HepG2 (cell line): ENCODE data around the gene RBM14. TPM values are rescaled to one million over a fixed set of nuclear protein-coding genes. Genes with fewer than 3 reads are reported as not detected.

Experiments used
- EEA1 ChIP-seq: sonication (generic); formaldehyde crosslinking; IDR thresholded peaks from 2 replicates; pipeline ENCODE4 v1.5.1; 2020; ENCODE audit warnings: mild to moderate bottlenecking, missing genetic modification reagents, borderline replicate concordance
- HCFC1 ChIP-seq: fragments of 150-350 bp; IDR thresholded peaks from 2 replicates; pipeline ENCODE4 v1.6.1; 2014; ENCODE audit warnings: low read depth, low read length
- HOXA3 ChIP-seq: sonication (generic); formaldehyde crosslinking; IDR thresholded peaks from 2 replicates; pipeline ENCODE4 v1.5.0; 2020; ENCODE audit warnings: missing genetic modification reagents
- KDM5A ChIP-seq: fragments of 200-600 bp; sonication (generic); IDR thresholded peaks from 2 replicates; pipeline ENCODE4 v1.7.0; 2018; ENCODE audit warnings: antibody characterized with exemption, mild to moderate bottlenecking, low read length, borderline replicate concordance
- LBX2 ChIP-seq: sonication (generic); formaldehyde crosslinking; IDR thresholded peaks from 2 replicates; pipeline ENCODE4 v1.5.0; 2020; ENCODE audit warnings: missing genetic modification reagents, mild to moderate bottlenecking, borderline replicate concordance
- MYNN ChIP-seq: sonication (generic); formaldehyde crosslinking; IDR thresholded peaks from 2 replicates; pipeline ENCODE4 v1.4.0; 2020; ENCODE audit warnings: mild to moderate bottlenecking, low read depth, missing genetic modification reagents
- RAD21 ChIP-seq: fragments of 450-650 bp; formaldehyde crosslinking; IDR thresholded peaks from 2 replicates; pipeline ENCODE4 v1.5.0; 2020; ENCODE audit warnings: mild to moderate bottlenecking
- SNAI1 ChIP-seq: sonication (generic); formaldehyde crosslinking; IDR thresholded peaks from 2 replicates; pipeline ENCODE4 v1.5.0; 2020; ENCODE audit warnings: mild to moderate bottlenecking, missing genetic modification reagents, borderline replicate concordance
- TCF12 ChIP-seq, 2 experiments: fragments of 450-650 bp in 1 of 2; sonication (generic) in 1 of 2; formaldehyde crosslinking in 1 of 2; IDR thresholded peaks; 2 replicates each; pipeline versions ENCODE4 v1.6.1 to v1.8.0; 2017 to 2022; ENCODE audit warnings: antibody characterized with exemption in 1 of 2, mild to moderate bottlenecking in 1 of 2, missing genetic modification reagents in 1 of 2, moderate library complexity in 1 of 2
- TFDP2 ChIP-seq: sonication (generic); formaldehyde crosslinking; IDR thresholded peaks from 2 replicates; pipeline ENCODE4 v1.4.0; 2020; ENCODE audit warnings: missing genetic modification reagents
- ZBED4 ChIP-seq: sonication (generic); formaldehyde crosslinking; IDR thresholded peaks from 2 replicates; pipeline ENCODE4 v1.4.0; 2020; ENCODE audit warnings: missing genetic modification reagents, borderline replicate concordance
- ZBTB38 ChIP-seq: sonication (generic); formaldehyde crosslinking; IDR thresholded peaks from 2 replicates; pipeline ENCODE4 v1.5.1; 2020; ENCODE audit warnings: mild to moderate bottlenecking, missing genetic modification reagents
- ZBTB8A ChIP-seq: sonication (generic); formaldehyde crosslinking; IDR thresholded peaks from 2 replicates; pipeline ENCODE4 v1.4.0; 2020; ENCODE audit warnings: mild to moderate bottlenecking, low read depth, missing genetic modification reagents, borderline replicate concordance
- ZNF234 ChIP-seq: sonication (generic); formaldehyde crosslinking; conservative IDR thresholded peaks from 2 replicates; pipeline ENCODE4 v1.5.1; 2020; ENCODE audit warnings: mild to moderate bottlenecking, missing genetic modification reagents
- ZNF292 ChIP-seq: sonication (generic); formaldehyde crosslinking; IDR thresholded peaks from 2 replicates; pipeline ENCODE4 v1.8.1; 2022; ENCODE audit warnings: mild to moderate bottlenecking, low read depth, missing genetic modification reagents, borderline replicate concordance
- ZNF331 ChIP-seq: sonication (generic); formaldehyde crosslinking; IDR thresholded peaks from 2 replicates; pipeline ENCODE4 v1.4.0; 2020; ENCODE audit warnings: missing genetic modification reagents
- ZNF34 ChIP-seq: sonication (generic); formaldehyde crosslinking; IDR thresholded peaks from 2 replicates; pipeline ENCODE4 v1.4.0; 2020; ENCODE audit warnings: mild to moderate bottlenecking, missing genetic modification reagents, borderline replicate concordance
- ZNF547 ChIP-seq: sonication (generic); formaldehyde crosslinking; IDR thresholded peaks from 2 replicates; pipeline ENCODE4 v1.5.1; 2020; ENCODE audit warnings: mild to moderate bottlenecking, missing genetic modification reagents
- ZNF740 ChIP-seq: sonication (generic); formaldehyde crosslinking; IDR thresholded peaks from 2 replicates; pipeline ENCODE4 v1.4.0; 2020; ENCODE audit warnings: missing genetic modification reagents
- polyA plus RNA-seq, 8 experiments: library from polyadenylated mRNA; depleted of rRNA in 3 of 8; stranded (reverse) in 7 of 8; unstranded in 1 of 8; fragments of >200 nt; fragmentation: Illumina TruSeq in 4 of 8; extraction: Trizol in 4 of 8; gene quantifications; 2 replicates each; pipeline versions ENCODE4 v1.2.1 to v1.2.3, GENCODE V29; 2011 to 2016; ENCODE audit warnings: low read depth in 4 of 8, missing spikeins in 1 of 8, mixed read lengths in 1 of 8; ENCODE audit not compliant: insufficient read depth in 1 of 8
- total RNA-seq, 5 experiments: library from RNA; depleted of rRNA; stranded (reverse); fragments of >200 nt; fragmentation: Illumina TruSeq; extraction: Trizol; gene quantifications; 2 replicates each; pipeline ENCODE4 v1.2.3, GENCODE V29; 2016; ENCODE audit warnings: low read depth in 1 of 5
- TF ChIP-seq, protein P1 (sequence below): sonication (generic); formaldehyde crosslinking; conservative IDR thresholded peaks from 2 replicates; pipeline ENCODE4 v1.5.0; 2020; ENCODE audit warnings: missing genetic modification reagents
- TF ChIP-seq, protein P2 (sequence below): sonication (generic); formaldehyde crosslinking; IDR thresholded peaks from 2 replicates; pipeline ENCODE4 v1.5.1; 2020; ENCODE audit warnings: missing genetic modification reagents, mild to moderate bottlenecking, borderline replicate concordance

The RBM14 gene
- total and polyA plus RNA-seq, 2 of the 13 experiments (the other 11 are each of a cell fraction or from before 2014, with no cell fraction given): 12.7 to 44.1 TPM

DNA sequence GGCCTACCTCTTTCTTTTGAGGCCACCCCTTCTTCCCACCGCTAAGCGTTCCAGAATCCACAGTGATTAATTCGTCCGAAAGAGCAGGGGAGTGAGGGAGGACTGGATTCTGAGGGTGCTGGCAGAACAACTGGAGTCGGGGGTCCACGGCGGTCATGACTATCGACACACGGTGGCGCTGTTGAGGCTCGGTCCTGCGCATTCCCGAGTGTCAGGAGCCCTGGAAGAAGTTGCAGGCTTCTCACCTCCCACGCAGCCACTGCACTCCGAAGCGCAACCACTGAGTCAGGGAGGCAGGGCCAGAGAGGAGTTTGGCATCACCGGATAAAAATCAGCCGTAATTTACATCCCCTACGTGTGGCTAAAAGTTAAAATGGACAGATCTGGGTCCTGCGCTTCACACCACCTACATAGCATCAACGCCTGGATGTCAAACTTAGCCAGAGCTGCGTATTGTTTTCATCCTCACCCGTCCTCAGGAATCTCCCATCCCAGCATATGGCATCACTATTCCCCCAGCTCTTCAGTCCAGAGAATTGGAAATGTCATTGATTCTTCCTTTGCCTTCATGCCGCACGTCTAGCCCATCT lies 37.3 kb upstream of the RBM14 start (continued):
- no peak for TF ChIP-seq ZNF234 (CRISPR knock-in tag)
- no peak for TF ChIP-seq ZNF34
- no peak for TF ChIP-seq TCF12 (IDR thresholded peaks at IDR 0.05)
- no peak for TF ChIP-seq TCF12 (CRISPR knock-in tag; IDR thresholded peaks at IDR 0.05)
- TF ChIP-seq ZNF740: no peak
- TF ChIP-seq ZNF292: 0 out of 2 replicates have a peak, but pooled peaks have one; percentile 32
- no peak for TF ChIP-seq ZBTB8A (CRISPR knock-in tag)
- peak; percentile 16; the same call in 1 of the 2 replicates for TF ChIP-seq ZBTB38 (CRISPR knock-in tag)
- 0 out of 2 replicates have a peak, but pooled peaks have one; percentile 15 for TF ChIP-seq ZNF331 (CRISPR knock-in tag)
- no peak for TF ChIP-seq KDM5A
- TF ChIP-seq, protein P1, sequence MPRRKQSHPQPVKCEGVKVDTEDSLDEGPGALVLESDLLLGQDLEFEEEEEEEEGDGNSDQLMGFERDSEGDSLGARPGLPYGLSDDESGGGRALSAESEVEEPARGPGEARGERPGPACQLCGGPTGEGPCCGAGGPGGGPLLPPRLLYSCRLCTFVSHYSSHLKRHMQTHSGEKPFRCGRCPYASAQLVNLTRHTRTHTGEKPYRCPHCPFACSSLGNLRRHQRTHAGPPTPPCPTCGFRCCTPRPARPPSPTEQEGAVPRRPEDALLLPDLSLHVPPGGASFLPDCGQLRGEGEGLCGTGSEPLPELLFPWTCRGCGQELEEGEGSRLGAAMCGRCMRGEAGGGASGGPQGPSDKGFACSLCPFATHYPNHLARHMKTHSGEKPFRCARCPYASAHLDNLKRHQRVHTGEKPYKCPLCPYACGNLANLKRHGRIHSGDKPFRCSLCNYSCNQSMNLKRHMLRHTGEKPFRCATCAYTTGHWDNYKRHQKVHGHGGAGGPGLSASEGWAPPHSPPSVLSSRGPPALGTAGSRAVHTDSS (CRISPR knock-in tag): no peak
- peak; percentile 39; the same call in 1 of the 2 replicates for TF ChIP-seq HOXA3 (CRISPR knock-in tag)
- peak; percentile 93 for TF ChIP-seq RAD21 (CRISPR knock-in tag)
- TF ChIP-seq ZBED4 (CRISPR knock-in tag): 0 out of 2 replicates have a peak, but pooled peaks have one; percentile 31
- TF ChIP-seq LBX2 (CRISPR knock-in tag): no peak
- TF ChIP-seq EEA1: no peak
- TF ChIP-seq, protein P2, sequence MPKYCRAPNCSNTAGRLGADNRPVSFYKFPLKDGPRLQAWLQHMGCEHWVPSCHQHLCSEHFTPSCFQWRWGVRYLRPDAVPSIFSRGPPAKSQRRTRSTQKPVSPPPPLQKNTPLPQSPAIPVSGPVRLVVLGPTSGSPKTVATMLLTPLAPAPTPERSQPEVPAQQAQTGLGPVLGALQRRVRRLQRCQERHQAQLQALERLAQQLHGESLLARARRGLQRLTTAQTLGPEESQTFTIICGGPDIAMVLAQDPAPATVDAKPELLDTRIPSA (CRISPR knock-in tag): no peak
- TF ChIP-seq MYNN: no peak
- TF ChIP-seq SNAI1 (CRISPR knock-in tag): no peak
- TF ChIP-seq ZNF547 (CRISPR knock-in tag): no peak
- TF ChIP-seq HCFC1: no peak
- 0 out of 2 replicates have a peak, but pooled peaks have one; percentile 32 for TF ChIP-seq TFDP2 (CRISPR knock-in tag)
